Activated CD4-positive, alpha-beta T cell treated with anti-CD3 and anti-CD28 coated beads, Interleukin-2, amount 10 ng/mL, durations not matched to agents 24 days and 14 days (primary cell): ENCODE data around the gene XCL1. TPM values are rescaled to one million over a fixed set of nuclear protein-coding genes. Genes with fewer than 3 reads are reported as not detected.
A peak's percentile ranks its signal among the peaks of the same experiment; 100 is the strongest.
"Not testable (repeated sequence)": the region's sequence is repeated elsewhere in the genome, so short reads cannot be mapped to it uniquely, and the experiment has no call there.

Source experiments
- DNase-seq: peaks from one replicate; pipeline ENCODE4 v3.0.0; 2022
- H3K27ac Mint-ChIP-seq: one replicate; pipeline ENCODE4 v1.8.0; 2022; ENCODE audit warnings: mild to moderate bottlenecking, mixed read lengths
- H3K27me3 Mint-ChIP-seq: one replicate; pipeline ENCODE4 v1.8.0; 2022; ENCODE audit warnings: mixed read lengths
- H3K36me3 Mint-ChIP-seq: one replicate; pipeline ENCODE4 v1.8.0; 2022; ENCODE audit warnings: low read depth, mild to moderate bottlenecking, mixed read lengths
- H3K4me1 Mint-ChIP-seq: one replicate; pipeline ENCODE4 v1.8.0; 2021; ENCODE audit warnings: mixed read lengths
- H3K4me3 Mint-ChIP-seq: one replicate; pipeline ENCODE4 v1.8.0; 2022; ENCODE audit warnings: mild to moderate bottlenecking, moderate library complexity, mixed read lengths
- H3K9me3 Mint-ChIP-seq: one replicate; pipeline ENCODE4 v1.8.0; 2021; ENCODE audit warnings: mixed read lengths
- intact Hi-C: fragments of 100-400 bp; cut with micrococcal nuclease; formaldehyde crosslinking; loops from one replicate; pipeline ENCODE4 v1.15.1; 2023
- total RNA-seq: library from RNA; stranded (reverse); gene quantifications from 2 replicates; pipeline ENCODE4 v1.2.3, GENCODE V29; 2022

Gene XCL1, protein sequence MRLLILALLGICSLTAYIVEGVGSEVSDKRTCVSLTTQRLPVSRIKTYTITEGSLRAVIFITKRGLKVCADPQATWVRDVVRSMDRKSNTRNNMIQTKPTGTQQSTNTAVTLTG
- 14.6 and 15.9 TPM in 2 replicates for total RNA-seq

DNA sequence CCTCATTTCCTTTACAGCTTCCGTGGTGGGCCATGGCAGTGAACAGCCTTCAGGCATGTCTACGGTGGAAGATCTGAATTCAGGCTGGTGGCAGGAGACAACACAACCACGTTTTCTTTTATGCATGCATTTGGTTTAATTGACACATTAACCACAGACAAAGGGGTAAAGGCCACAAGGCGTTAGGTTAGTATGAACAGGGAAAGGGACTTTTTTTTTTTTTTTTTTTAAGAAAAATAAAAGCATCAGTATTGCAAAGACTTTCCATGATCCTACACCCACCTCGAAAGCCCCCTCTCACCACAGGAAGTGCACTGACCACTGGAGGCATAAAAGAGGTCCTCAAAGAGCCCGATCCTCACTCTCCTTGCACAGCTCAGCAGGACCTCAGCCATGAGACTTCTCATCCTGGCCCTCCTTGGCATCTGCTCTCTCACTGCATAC, at the start of gene XCL1:
TSS of gene XCL1 (plus strand) at position 361 of the 444 bp plus-strand sequence. CDS start at position 394, 33 bp downstream.
- peak; percentile 61 for DNase-seq
- peak within 1 kb of the TSS; percentile 68 for H3K4me3 Mint-ChIP-seq
- not testable (repeated sequence) for H3K9me3 Mint-ChIP-seq, H3K36me3 Mint-ChIP-seq, H3K27me3 Mint-ChIP-seq
- H3K4me1 Mint-ChIP-seq = peaks cover 21% of the 10 kb centered on the region
- intact Hi-C loops = loop anchor here (10.0 kb wide), 1 partner anchor 341 kb away; no protein-coding TSS in a partner anchor
- H3K27ac Mint-ChIP-seq = peak within 1 kb of the TSS; percentile 82

DNA sequence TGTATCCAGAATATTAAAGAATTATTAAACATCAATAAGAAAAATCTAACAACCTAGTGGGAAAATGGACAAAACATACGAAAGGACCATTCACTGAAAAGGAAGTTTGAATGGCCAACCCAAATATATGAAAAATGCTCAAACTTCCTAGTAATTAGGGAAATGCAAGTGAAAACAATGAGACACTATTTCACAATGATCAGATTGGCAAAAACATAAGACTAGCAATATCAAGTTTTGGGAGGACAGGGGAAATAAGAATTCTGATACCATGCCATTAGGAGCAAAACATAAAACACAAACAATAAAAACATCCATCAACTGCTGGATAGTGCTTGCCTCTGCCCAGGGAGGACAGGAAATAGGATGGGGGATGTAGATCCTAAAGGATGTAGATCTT, 46.9 kb upstream of the XCL1 start:
- intact Hi-C loops = no loop called here
- peaks cover 3% of the 10 kb centered on the region for H3K36me3 Mint-ChIP-seq

DNA sequence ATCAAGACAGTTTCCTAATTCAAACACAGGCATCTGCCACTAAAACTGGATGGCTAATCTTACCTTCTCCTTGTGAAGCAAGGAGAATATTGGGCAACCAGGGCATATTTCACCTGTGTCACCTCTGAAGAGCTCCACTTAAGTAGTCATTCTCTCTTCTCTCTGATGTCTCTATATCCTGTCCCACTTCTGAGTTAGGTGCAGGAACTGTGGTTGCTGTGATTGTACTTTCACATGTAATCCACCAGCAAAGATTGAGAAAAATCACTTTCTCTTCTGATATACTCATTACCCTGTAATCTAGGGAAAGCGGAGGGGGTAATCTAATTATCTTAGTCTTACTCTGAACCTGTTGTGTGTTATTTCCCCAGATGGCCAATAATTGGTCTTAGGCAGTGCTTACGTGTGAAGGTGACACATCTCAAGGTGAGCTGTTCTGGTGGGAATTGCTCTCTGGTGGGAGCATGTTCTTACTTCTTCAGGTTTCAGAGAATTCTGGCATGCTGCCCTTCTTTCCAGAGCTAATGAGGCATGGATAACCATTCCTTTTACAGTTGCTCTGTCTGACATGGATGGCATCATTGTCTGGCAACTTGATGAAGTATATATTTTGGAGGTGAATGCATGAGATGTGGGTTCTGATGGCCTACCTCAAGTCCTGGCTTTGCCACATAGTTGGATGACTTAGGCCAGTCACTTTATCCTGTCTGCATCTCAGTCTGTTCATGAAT, 44.6 kb upstream of the XCL1 start:
- H3K4me1 Mint-ChIP-seq = peaks cover 37% of the 10 kb centered on the region
- no peak overlapping the region for H3K4me3 Mint-ChIP-seq
- H3K36me3 Mint-ChIP-seq = peaks cover 3% of the 10 kb centered on the region
- intact Hi-C loops = no loop called here
- H3K27ac Mint-ChIP-seq = no peak overlapping the region
- peak; percentile 76 for DNase-seq
- peaks cover 2% of the 10 kb centered on the region for H3K27me3 Mint-ChIP-seq
- H3K9me3 Mint-ChIP-seq = no peaks in the 10 kb centered on the region

More for the DNA sequence above, 46.9 kb upstream of the XCL1 start:
- H3K9me3 Mint-ChIP-seq = peaks cover 3% of the 10 kb centered on the region
- no peak overlapping the region for H3K27ac Mint-ChIP-seq
- H3K4me1 Mint-ChIP-seq = peaks cover 19% of the 10 kb centered on the region
- H3K27me3 Mint-ChIP-seq = peaks cover 2% of the 10 kb centered on the region
- no peak for DNase-seq
- no peak overlapping the region for H3K4me3 Mint-ChIP-seq

DNA sequence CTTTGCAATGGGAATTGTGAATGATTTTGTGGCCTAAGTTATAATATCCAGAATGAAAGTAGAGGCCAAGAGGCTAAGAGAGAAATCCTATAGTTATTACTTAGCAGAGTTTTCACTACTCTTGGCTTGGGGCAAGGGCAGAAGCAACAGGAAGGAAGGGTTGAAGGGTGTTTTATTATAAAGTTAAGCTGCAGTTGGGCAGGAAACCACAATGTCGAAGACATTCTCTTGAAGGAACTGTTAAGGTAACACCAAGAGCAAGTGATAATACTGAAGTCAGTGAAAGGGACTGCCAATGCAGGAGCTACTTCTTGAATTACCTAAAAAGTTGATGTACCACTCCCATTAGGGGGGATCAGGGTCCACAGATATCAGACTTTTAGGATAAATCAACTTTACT, 40.9 kb upstream of the XCL1 start:
- peaks cover 48% of the 10 kb centered on the region for H3K4me1 Mint-ChIP-seq
- peak; percentile 82 for DNase-seq
- H3K4me3 Mint-ChIP-seq = peak overlapping the region; percentile 80
- peak overlapping the region; percentile 87 for H3K27ac Mint-ChIP-seq
- H3K36me3 Mint-ChIP-seq = peaks cover 12% of the 10 kb centered on the region
- H3K9me3 Mint-ChIP-seq = peaks cover 18% of the 10 kb centered on the region
- H3K27me3 Mint-ChIP-seq = peaks cover 2% of the 10 kb centered on the region
- intact Hi-C loops = loop anchor here (2.0 kb wide), 1 partner anchor 33 kb away; no protein-coding TSS in a partner anchor

DNA sequence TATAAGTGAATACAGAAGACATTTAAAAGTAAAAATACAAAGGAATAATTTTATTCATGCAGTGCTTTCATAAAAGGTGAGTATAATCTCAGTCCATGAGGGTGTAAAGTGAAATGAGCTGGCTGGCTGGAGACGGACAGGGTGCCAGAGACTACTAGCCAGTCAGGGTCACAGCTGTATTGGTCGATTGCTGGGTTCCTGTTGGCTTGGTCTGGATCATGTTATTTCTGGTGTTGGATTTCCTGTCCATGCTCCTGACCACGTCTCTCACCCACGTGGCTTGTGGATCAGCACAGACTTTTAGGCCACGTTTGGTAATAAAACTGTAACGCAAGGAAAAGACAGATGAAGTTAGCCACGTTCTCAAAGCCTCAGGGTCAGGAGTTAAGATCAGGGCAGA, 35.6 kb upstream of the XCL1 start:
- H3K4me3 Mint-ChIP-seq, H3K27me3 Mint-ChIP-seq, DNase-seq, H3K27ac Mint-ChIP-seq, H3K36me3 Mint-ChIP-seq, intact Hi-C loops: not testable (repeated sequence)
- Mint-ChIP-seq H3K4me1 (peaks cover 31% of the 10 kb centered on the region), H3K9me3 (peaks cover 18% of the 10 kb centered on the region)

DNA sequence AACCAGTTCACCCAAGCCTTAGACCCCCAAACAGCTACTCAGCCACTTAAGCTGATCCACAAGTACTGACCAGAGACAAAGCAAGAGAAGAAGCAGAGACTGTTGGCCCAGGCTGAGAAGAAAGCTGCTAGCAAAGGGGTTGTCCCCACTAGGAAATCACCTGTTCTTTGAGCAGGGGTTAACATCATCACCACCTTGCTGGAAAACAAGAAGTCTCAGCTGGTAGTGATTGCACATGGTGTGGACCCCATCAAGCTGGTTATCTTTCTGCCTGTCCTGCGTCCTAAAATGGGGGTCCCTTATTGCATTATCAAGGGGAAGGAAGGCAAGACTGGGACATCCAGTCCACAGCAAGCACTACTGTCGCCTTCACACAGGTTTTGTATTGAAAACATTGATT, 33.4 kb upstream of the XCL1 start:
- peaks cover 17% of the 10 kb centered on the region for H3K9me3 Mint-ChIP-seq
- H3K27ac Mint-ChIP-seq, intact Hi-C loops, H3K27me3 Mint-ChIP-seq, H3K36me3 Mint-ChIP-seq, H3K4me3 Mint-ChIP-seq: not testable (repeated sequence)
- peaks cover 14% of the 10 kb centered on the region for H3K4me1 Mint-ChIP-seq
- DNase-seq = peak; percentile 44

DNA sequence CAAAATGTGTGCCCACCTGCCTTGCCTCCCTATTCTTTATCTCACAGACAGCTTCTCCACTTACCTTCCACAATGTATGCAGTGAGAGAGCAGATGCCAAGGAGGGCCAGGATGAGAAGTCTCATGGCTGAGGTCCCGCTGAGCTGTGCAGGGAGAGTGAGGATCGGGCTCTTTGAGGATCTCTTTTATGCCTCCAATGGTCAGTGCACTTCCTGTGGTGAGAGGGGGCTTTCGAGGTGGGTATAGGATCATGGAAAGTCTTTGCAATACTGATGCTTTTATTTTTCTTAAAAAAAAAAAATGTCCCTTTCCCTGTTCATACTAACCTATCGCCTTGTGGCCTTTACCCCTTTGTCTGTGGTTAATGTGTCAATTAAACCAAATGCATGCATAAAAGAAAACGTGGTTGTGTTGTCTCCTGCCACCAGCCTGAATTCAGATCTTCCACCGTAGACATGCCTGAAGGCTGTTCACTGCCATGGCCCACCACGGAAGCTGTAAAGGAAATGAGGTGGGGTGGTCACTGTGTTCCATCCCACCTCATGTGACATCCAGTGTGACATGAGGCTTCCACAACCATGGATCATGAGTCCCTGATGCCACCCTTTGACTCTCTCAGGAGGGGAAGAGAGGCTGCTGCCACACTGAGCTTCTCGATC, 32.4 kb upstream of the XCL1 start, which contains the start of gene XCL2:
TSS of gene XCL2 (minus strand) at position 158 of the 659 bp plus-strand sequence. CDS start at position 125, 33 bp downstream.
- Mint-ChIP-seq H3K27me3 (peaks cover 10% of the 10 kb centered on the region), H3K27ac (peak within 1 kb of the TSS; percentile 10), H3K4me1 (peaks cover 13% of the 10 kb centered on the region), H3K9me3 (peaks cover 14% of the 10 kb centered on the region)
- H3K4me3 Mint-ChIP-seq, DNase-seq, H3K36me3 Mint-ChIP-seq, intact Hi-C loops: not testable (repeated sequence)

DNA sequence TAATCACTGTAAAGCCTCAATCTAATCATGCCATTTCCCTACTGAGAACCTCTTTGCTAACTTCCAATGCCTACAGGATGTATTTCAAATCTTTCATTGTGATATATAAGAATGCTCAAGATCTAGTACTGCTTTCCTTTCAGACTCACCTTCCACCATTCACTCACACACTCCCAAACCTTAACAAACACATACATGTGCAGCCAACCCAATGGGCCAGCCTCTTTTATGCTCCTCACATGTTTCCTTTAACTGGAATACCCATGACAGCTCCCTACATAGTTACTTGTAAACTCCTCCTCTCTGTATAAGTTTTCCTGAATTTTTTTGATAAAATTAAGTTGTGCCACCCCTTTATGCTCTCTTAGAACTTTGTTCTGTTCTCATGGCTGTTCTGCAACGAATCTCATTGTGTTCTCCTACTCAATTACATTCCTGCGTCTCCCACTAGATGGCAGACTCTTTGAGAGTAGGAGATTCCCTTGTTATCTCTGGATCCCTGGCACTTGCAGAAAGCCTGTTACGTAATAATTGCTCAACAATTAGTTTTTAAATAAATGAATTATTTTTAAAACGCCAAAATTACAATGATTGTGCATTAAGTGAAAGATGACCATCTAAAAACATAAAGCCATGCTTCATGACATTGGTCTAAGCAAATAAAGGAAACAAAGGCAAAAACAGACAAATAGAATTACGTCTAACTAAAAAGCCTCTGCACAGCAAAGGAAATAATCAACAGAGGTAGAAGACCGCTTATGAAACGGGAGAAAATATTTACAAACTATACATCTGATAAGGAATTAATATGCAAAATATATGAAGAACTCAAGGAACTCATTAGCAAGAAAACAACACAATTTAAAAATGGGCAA, 30.5 kb upstream of the XCL1 start:
- not testable (repeated sequence) for H3K27ac Mint-ChIP-seq
- DNase-seq = peak; percentile 61
- H3K27me3 Mint-ChIP-seq = peaks cover 10% of the 10 kb centered on the region

DNA sequence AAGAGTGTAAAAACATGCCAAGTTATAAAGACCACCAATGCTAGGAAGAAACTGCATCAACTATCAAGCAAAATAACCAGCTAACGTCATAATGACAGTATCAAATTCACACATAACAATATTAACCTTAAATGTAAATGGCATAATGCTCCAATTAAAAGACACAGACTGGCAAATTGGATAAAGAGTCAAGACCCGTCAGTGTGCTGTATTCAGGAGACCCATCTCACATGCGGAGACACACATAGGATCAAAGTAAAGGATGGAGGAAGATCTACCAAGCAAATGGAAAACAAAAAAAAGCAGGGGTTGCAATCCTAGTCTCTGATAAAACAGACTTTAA, 29.9 kb upstream of the XCL1 start:
- Mint-ChIP-seq H3K9me3 (peaks cover 11% of the 10 kb centered on the region), H3K4me1 (peaks cover 13% of the 10 kb centered on the region), H3K27me3 (peaks cover 10% of the 10 kb centered on the region)
- H3K27ac Mint-ChIP-seq, H3K4me3 Mint-ChIP-seq, H3K36me3 Mint-ChIP-seq, intact Hi-C loops, DNase-seq: not testable (repeated sequence)

More for the DNA sequence above, 30.5 kb upstream of the XCL1 start:
- H3K4me1 Mint-ChIP-seq = peaks cover 13% of the 10 kb centered on the region
- intact Hi-C loops, H3K4me3 Mint-ChIP-seq, H3K36me3 Mint-ChIP-seq: not testable (repeated sequence)
- peaks cover 11% of the 10 kb centered on the region for H3K9me3 Mint-ChIP-seq

DNA sequence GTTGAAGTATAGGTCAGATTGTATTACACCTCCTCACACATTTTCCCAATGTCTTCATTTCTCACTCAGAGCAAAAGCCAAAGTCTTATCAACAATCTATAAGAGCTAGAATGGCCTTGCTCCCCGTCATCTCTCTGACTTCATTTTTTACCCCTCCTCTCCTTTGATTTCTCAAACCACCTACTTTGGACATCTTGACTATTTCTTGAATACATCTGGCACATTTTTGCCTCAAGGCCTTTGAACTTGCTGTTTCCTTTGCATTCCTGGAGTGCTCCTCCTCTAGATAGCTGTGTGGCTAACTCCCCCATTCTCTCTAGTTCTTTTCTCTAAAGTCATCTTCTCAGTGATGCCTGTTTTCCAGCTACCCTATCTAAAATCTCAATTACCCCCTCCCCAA, 25.4 kb upstream of the XCL1 start:
- Mint-ChIP-seq H3K9me3 (peaks cover 11% of the 10 kb centered on the region), H3K4me1 (peaks cover 19% of the 10 kb centered on the region), H3K36me3 (peaks cover 4% of the 10 kb centered on the region), H3K27me3 (peaks cover 13% of the 10 kb centered on the region), H3K27ac (no peak overlapping the region), H3K4me3 (no peak overlapping the region)
- peak; percentile 40 for DNase-seq
- intact Hi-C loops = no loop called here

DNA sequence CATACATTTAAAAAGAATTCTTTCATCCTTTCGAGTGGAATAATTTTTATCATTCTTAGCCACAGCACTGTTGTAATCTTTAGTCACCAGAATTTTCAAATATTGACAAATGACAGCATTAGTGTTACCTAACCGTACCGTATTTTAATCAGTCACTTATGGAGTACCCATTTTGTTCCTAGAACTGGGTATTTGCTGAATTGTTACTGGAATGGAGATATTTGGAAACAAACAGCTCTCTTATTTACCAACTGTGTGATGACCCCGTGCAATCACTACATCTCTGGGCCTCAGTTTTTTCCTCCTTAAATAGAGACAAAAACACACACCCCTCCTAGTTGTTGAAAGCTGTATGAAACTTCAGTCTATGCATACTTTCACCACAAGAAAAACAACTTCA, 24.7 kb upstream of the XCL1 start:
- peak; percentile 7 for DNase-seq
- H3K9me3 Mint-ChIP-seq = peaks cover 11% of the 10 kb centered on the region
- H3K4me1 Mint-ChIP-seq = peaks cover 21% of the 10 kb centered on the region
- intact Hi-C loops = no loop called here
- peaks cover 4% of the 10 kb centered on the region for H3K36me3 Mint-ChIP-seq
- no peak overlapping the region for H3K4me3 Mint-ChIP-seq
- H3K27ac Mint-ChIP-seq = no peak overlapping the region
- H3K27me3 Mint-ChIP-seq = peaks cover 13% of the 10 kb centered on the region

DNA sequence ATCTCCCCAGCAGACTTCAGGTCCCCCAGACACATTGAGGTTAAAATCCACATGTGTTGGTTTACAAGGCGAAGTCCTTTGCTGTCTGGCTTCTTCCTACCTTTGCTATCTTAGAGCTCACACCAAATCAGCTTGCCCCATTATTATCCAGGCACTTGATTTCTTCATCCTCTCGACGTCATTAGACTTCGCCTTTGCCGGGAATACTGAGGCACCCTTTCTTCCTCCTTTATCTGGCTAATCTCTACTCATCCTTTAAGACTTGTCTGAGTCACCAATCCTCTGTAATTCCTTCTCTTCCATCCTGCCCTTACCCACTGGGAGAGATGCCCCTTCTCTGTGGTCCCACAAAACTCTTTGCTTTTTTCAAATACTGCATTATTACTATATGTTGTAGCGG, 23.4 kb upstream of the XCL1 start:
- peaks cover 4% of the 10 kb centered on the region for H3K36me3 Mint-ChIP-seq
- peaks cover 4% of the 10 kb centered on the region for H3K9me3 Mint-ChIP-seq
- peaks cover 5% of the 10 kb centered on the region for H3K27me3 Mint-ChIP-seq
- peaks cover 31% of the 10 kb centered on the region for H3K4me1 Mint-ChIP-seq
- no peak overlapping the region for H3K27ac Mint-ChIP-seq
- no peak overlapping the region for H3K4me3 Mint-ChIP-seq
- DNase-seq = no peak
- intact Hi-C loops = no loop called here

DNA sequence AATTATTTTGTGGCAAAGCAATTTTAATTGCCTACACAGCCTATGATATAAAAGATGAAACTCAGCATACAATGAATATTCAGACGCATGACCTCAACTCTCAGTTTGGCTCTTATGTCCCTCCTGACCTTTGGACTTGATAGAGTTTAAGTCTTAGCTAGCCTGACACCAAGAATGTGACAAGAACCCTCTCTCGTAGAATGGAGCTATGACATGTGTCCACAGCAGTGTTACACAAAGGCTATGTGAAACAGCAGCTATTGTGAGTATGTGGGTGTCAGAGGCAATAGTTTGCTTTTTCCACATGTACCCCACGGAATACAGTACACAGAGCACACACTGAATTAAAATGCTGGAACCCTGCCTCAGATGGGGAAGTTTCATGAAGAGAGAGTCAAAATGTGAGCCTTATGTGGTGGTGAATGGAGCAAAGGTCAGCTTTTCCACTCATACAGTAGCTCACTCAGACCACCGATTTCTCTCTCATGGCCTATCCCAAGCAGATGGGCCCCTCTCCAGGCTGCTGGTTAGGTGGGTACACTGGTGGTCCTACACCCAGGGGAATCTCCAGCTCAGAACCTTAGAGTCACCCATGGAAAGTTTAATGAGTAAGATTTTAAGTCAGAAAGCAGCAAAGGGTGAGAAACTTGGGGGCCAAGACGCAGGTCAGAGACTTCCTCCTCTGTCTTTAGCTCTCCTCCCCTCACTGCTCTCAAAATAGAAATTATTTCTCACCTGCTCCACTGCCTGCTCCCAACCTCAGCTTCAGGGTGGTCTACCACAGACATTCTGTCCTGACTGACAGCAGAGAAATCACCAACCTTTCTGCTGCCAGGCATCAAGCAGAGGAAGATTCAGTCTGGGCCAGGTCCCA, 22.5 kb upstream of the XCL1 start:
- Mint-ChIP-seq H3K9me3 (no peaks in the 10 kb centered on the region), H3K4me1 (peaks cover 32% of the 10 kb centered on the region), H3K27me3 (peaks cover 3% of the 10 kb centered on the region), H3K27ac (no peak overlapping the region), H3K36me3 (peaks cover 4% of the 10 kb centered on the region), H3K4me3 (no peak overlapping the region)
- peak; percentile 48 for DNase-seq
- intact Hi-C loops = no loop called here
